Neuronal stem cell (in vitro differentiated cells): ENCODE results near the gene WWOX.

Experiments used
- DNase-seq: peaks from one replicate; pipeline ENCODE4 v3.0.0-alpha.2; 2013; ENCODE audit warnings: low spot score
- H2AFZ ChIP-seq: one replicate; pipeline ENCODE4 v1.6.1; 2013; ENCODE audit warnings: mild to moderate bottlenecking, low read length, inconsistent platforms
- H2AK5ac ChIP-seq: 2 replicates; pipeline ENCODE4 v1.6.1; 2013; ENCODE audit warnings: low read depth, mild to moderate bottlenecking, inconsistent platforms, low read length, moderate library complexity, mixed read lengths
- H2BK120ac ChIP-seq: 2 replicates; pipeline ENCODE4 v1.6.1; 2013; ENCODE audit warnings: low read depth, mild to moderate bottlenecking, inconsistent platforms, low read length, moderate library complexity, mixed read lengths
- H2BK12ac ChIP-seq: one replicate; pipeline ENCODE4 v1.6.1; 2013; ENCODE audit warnings: low read length, inconsistent platforms
- H2BK15ac ChIP-seq: 2 replicates; pipeline ENCODE4 v1.6.1; 2013; ENCODE audit warnings: mild to moderate bottlenecking, low read length, inconsistent platforms, mixed read lengths
- H2BK5ac ChIP-seq: one replicate; pipeline ENCODE4 v1.6.1; 2013; ENCODE audit warnings: inconsistent platforms, mild to moderate bottlenecking, low read length, moderate library complexity
- H3K14ac ChIP-seq: one replicate; pipeline ENCODE4 v1.6.1; 2013; ENCODE audit warnings: low read length, inconsistent platforms
- H3K18ac ChIP-seq: 2 replicates; pipeline ENCODE4 v1.6.1; 2013; ENCODE audit warnings: low read length, inconsistent platforms
- H3K23ac ChIP-seq: 2 replicates; pipeline ENCODE4 v1.6.1; 2013; ENCODE audit warnings: low read depth, mild to moderate bottlenecking, mixed read lengths, low read length, inconsistent platforms; ENCODE audit not compliant: poor library complexity
- H3K27ac ChIP-seq: replicated peaks from 3 replicates; pipeline ENCODE4 v1.5.1; 2013; ENCODE audit warnings: low read length, inconsistent platforms
- H3K27me3 ChIP-seq, 3 experiments: 2 replicates each; pipeline ENCODE4 v1.6.1; 2013; ENCODE audit warnings: low read length in 3 of 3, mild to moderate bottlenecking in 2 of 3, inconsistent platforms in 1 of 3, low read depth in 1 of 3, mixed read lengths in 1 of 3, moderate library complexity in 1 of 3; ENCODE audit not compliant: control insufficient read depth in 3 of 3, insufficient read depth in 3 of 3
- H3K36me3 ChIP-seq, 2 donors: replicated peaks in 1 of 2; 2 replicates each; pipeline ENCODE4 v1.6.1; 2013; ENCODE audit warnings: low read length in 2 of 2; ENCODE audit not compliant: control insufficient read depth in 2 of 2, insufficient read depth in 2 of 2
- H3K4ac ChIP-seq: 2 replicates; pipeline ENCODE4 v1.6.1; 2013; ENCODE audit warnings: inconsistent platforms, mild to moderate bottlenecking, low read length, moderate library complexity
- H3K4me1 ChIP-seq, 2 donors: 1 replicate in 1 of 2; 2 replicates in 1 of 2; pipeline ENCODE4 v1.6.1; 2013; ENCODE audit warnings: low read length in 2 of 2, low read depth in 1 of 2; ENCODE audit not compliant: control insufficient read depth in 2 of 2, insufficient read depth in 1 of 2
- H3K4me2 ChIP-seq: one replicate; pipeline ENCODE4 v1.6.1; 2013; ENCODE audit warnings: mild to moderate bottlenecking, low read length, inconsistent platforms; ENCODE audit not compliant: insufficient read depth, poor library complexity, severe bottlenecking
- H3K4me3 ChIP-seq, 2 donors: 2 replicates each; pipeline ENCODE4 v1.5.1; 2013; ENCODE audit warnings: low read length in 2 of 2, mild to moderate bottlenecking in 2 of 2, inconsistent platforms in 1 of 2, moderate library complexity in 1 of 2
- H3K79me1 ChIP-seq: one replicate; pipeline ENCODE4 v1.6.1; 2013; ENCODE audit warnings: low read depth, mild to moderate bottlenecking, inconsistent platforms, low read length, moderate library complexity
- H3K9ac ChIP-seq: one replicate; pipeline ENCODE4 v1.6.1; 2013; ENCODE audit warnings: mild to moderate bottlenecking, low read depth, low read length, inconsistent platforms; ENCODE audit not compliant: poor library complexity
- H3K9me3 ChIP-seq, 2 donors: replicated peaks in 1 of 2; 2 replicates each; pipeline versions ENCODE3 to v1.6.1; 2013; ENCODE audit warnings: low read length in 2 of 2, mild to moderate bottlenecking in 2 of 2, inconsistent platforms in 1 of 2, low read depth in 1 of 2, mixed read lengths in 1 of 2, moderate library complexity in 1 of 2; ENCODE audit not compliant: control insufficient read depth in 2 of 2, insufficient read depth in 1 of 2
- H4K8ac ChIP-seq: one replicate; pipeline ENCODE4 v1.6.1; 2013; ENCODE audit warnings: low read depth, mild to moderate bottlenecking, inconsistent platforms, low read length, moderate library complexity
- H4K91ac ChIP-seq: one replicate; pipeline ENCODE4 v1.6.1; 2013; ENCODE audit warnings: low read length, low read depth, mild to moderate bottlenecking, inconsistent platforms; ENCODE audit not compliant: poor library complexity
- WGBS, 2 donors: extraction: QIAGEN DNeasy Blood & Tissue Kit; methylation state at CpG; one replicate each; pipeline ENCODE4 v1.1.7; 2013; ENCODE audit warnings: missing lambda C conversion rate in 2 of 2, mixed read lengths in 1 of 2; ENCODE audit not compliant: insufficient read length in 2 of 2, insufficient replicate concordance in 1 of 2; ENCODE audit errors: extremely low coverage in 2 of 2; 5-methylcytosine and 5-hydroxymethylcytosine counted together

The WWOX gene

DNA sequence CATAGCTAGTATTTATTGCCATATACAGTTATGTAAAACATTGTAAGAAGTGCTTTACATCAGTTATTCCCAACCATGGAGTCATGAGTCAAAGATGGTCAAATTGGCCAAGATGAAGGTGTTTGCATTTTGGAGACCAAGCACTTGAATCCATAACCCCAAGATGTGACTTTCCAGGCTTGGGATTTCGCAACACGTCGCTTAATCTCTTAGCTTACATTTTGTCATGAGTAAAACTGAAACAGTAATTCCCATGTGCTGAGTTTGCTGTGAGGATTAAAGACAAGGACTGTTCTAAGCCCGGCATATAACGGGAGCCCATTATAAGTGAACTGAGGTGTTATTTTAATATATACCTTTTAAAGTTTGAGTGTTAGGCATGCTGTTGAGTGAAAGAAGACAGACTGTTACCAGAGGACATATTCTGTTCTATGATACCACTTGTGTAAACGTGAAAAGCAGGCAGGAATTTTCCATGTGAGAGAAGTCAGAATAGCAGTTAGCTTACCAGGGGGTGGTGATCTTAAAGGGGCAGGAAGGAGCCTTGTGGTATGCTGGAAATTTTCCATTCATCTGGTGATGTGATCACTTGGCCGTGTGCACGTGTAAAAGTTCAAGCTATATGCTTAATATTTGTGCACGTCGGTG, 484.9 kb downstream of the WWOX start:
- no peak overlapping the region for H3K27ac ChIP-seq
- no peak overlapping the region for H2AFZ ChIP-seq
- no peak overlapping the region for H3K9ac ChIP-seq
- no peaks in the 10 kb centered on the region for H3K27me3 ChIP-seq
- no peak overlapping the region for H3K4ac ChIP-seq
- no peak overlapping the region for H3K4me2 ChIP-seq
- H3K9me3 ChIP-seq: no peaks in the 10 kb centered on the region
- no peaks in the 10 kb centered on the region for H3K79me1 ChIP-seq
- H2BK15ac ChIP-seq: no peak overlapping the region
- no peak overlapping the region for H2AK5ac ChIP-seq
- H3K4me3 ChIP-seq: no peak overlapping the region
- no peak overlapping the region for H2BK120ac ChIP-seq
- peaks cover 0 to 4% of the 10 kb centered on the region in 2 donors for H3K4me1 ChIP-seq
- DNase-seq: no peak
- H3K23ac ChIP-seq: no peak overlapping the region
- no peak overlapping the region for H4K8ac ChIP-seq
- no peak overlapping the region for H4K91ac ChIP-seq
- no peak overlapping the region for H2BK12ac ChIP-seq
- no peak overlapping the region for H2BK5ac ChIP-seq
- no CpG with 5 or more reads among the region's 10 CpGs for WGBS, 2 donors
- H3K14ac ChIP-seq: no peak overlapping the region
- H3K36me3 ChIP-seq: no peaks in the 10 kb centered on the region
- H3K18ac ChIP-seq: no peak overlapping the region

- Histone ChIP-seq H2BK15ac (no peak overlapping the region), H3K27me3 (no peaks in the 10 kb centered on the region), H3K27ac (no peak overlapping the region), H2BK120ac (no peak overlapping the region), H2AFZ (no peak overlapping the region), H3K9ac (no peak overlapping the region), H3K4ac (no peak overlapping the region), H3K36me3 (no peaks in the 10 kb centered on the region), H3K4me3 (no peak overlapping the region), H3K79me1 (no peaks in the 10 kb centered on the region), H2BK12ac (no peak overlapping the region), H3K23ac (no peak overlapping the region), H4K91ac (no peak overlapping the region), H3K4me2 (no peak overlapping the region), H3K14ac (no peak overlapping the region), H3K4me1 (no peaks in the 10 kb centered on the region), H3K18ac (no peak overlapping the region), H2AK5ac (no peak overlapping the region), H3K9me3 (no peaks in the 10 kb centered on the region), H2BK5ac (no peak overlapping the region), H4K8ac (no peak overlapping the region)
- no CpG with 5 or more reads among the region's 8 CpGs for WGBS, 2 donors
- no peak for DNase-seq
Measured at GRCh38 chr16:78584991-78585390, 485.5 kb downstream of the WWOX start.

DNA sequence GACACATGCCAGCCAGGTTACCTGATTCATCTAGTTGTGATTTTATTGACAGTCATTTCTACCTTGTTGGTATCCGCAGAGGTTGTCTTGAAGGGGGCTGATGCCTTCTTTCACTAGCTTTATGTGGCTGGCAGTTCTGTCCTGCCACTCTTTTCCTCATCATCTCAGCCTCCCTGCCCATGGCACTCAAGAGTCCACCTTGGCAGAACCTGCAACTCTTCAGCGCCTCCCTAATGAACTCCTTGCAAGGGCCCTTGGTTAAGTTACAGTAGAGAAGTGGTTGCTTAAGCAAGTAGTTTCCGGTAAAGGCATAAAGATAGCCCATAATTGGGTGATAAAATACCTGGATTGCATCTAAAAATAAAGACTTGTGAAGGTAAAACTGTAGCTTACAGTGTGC, 489.9 kb downstream of the WWOX start:
- H4K91ac ChIP-seq: no peak overlapping the region
- no peak overlapping the region for H2AK5ac ChIP-seq
- H2BK15ac ChIP-seq: no peak overlapping the region
- DNase-seq: no peak
- H2BK12ac ChIP-seq: no peak overlapping the region
- H3K4ac ChIP-seq: no peak overlapping the region
- no peak overlapping the region for H4K8ac ChIP-seq
- H3K36me3 ChIP-seq: no peaks in the 10 kb centered on the region
- no peak overlapping the region for H2AFZ ChIP-seq
- no peak overlapping the region for H3K9ac ChIP-seq
- peaks cover 3 to 5% of the 10 kb centered on the region in 2 donors for H3K4me1 ChIP-seq
- no peaks in the 10 kb centered on the region for H3K9me3 ChIP-seq
- H3K4me2 ChIP-seq: no peak overlapping the region
- no peaks in the 10 kb centered on the region for H3K79me1 ChIP-seq
- H3K18ac ChIP-seq: no peak overlapping the region
- no peak overlapping the region for H3K14ac ChIP-seq
- no peak overlapping the region for H3K27ac ChIP-seq
- no peak overlapping the region for H2BK120ac ChIP-seq
- no peak overlapping the region for H3K23ac ChIP-seq
- WGBS, 2 donors: no CpG with 5 or more reads among the region's 3 CpGs
- H2BK5ac ChIP-seq: no peak overlapping the region
- H3K4me3 ChIP-seq: no peak overlapping the region
- H3K27me3 ChIP-seq: no peaks in the 10 kb centered on the region

DNA sequence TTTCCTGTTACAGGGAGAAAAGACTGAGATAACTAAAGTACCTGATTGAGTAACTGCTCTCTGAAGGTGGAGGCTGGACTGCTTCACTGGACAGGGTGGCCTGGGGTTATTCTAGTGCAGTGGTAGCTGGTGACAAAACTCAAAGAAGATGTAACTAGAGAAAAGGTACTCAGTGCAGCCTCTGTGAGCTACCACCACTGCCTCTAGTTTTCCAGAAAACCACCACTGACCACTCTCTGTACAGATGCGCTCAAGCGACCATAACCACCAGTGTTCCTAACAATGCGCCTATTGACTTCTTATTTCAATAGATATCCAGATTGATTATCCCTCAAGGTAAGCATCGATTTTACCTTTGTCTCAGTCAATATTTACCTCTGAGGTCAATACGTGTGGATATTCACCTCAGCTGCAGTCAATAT, 492.2 kb downstream of the WWOX start:
- H3K36me3 ChIP-seq: no peaks in the 10 kb centered on the region
- no peak overlapping the region for H2AFZ ChIP-seq
- H2BK12ac ChIP-seq: no peak overlapping the region
- H3K4me1 ChIP-seq: peaks cover 3 to 5% of the 10 kb centered on the region in 2 donors
- H3K23ac ChIP-seq: no peak overlapping the region
- H3K4me3 ChIP-seq: no peak overlapping the region
- H3K27me3 ChIP-seq: no peaks in the 10 kb centered on the region
- H3K9ac ChIP-seq: no peak overlapping the region
- H2AK5ac ChIP-seq: no peak overlapping the region
- H3K14ac ChIP-seq: no peak overlapping the region
- H3K18ac ChIP-seq: no peak overlapping the region
- no peaks in the 10 kb centered on the region for H3K9me3 ChIP-seq
- DNase-seq: no peak
- no CpG with 5 or more reads among the region's 5 CpGs for WGBS, 2 donors
- no peak overlapping the region for H2BK5ac ChIP-seq
- H3K4ac ChIP-seq: no peak overlapping the region
- no peaks in the 10 kb centered on the region for H3K79me1 ChIP-seq
- no peak overlapping the region for H2BK120ac ChIP-seq
- H4K8ac ChIP-seq: no peak overlapping the region
- no peak overlapping the region for H3K4me2 ChIP-seq
- no peak overlapping the region for H2BK15ac ChIP-seq
- no peak overlapping the region for H3K27ac ChIP-seq
- H4K91ac ChIP-seq: no peak overlapping the region
